Measurements from ENCODE around the gene CRYBG2. TPM values are rescaled to one million over a fixed set of nuclear protein-coding genes. Genes with fewer than 3 reads are reported as not detected.

The CRYBG2 gene
- total and polyA plus RNA-seq, 2 donors, result 0.76 to 7.3 TPM

DNA sequence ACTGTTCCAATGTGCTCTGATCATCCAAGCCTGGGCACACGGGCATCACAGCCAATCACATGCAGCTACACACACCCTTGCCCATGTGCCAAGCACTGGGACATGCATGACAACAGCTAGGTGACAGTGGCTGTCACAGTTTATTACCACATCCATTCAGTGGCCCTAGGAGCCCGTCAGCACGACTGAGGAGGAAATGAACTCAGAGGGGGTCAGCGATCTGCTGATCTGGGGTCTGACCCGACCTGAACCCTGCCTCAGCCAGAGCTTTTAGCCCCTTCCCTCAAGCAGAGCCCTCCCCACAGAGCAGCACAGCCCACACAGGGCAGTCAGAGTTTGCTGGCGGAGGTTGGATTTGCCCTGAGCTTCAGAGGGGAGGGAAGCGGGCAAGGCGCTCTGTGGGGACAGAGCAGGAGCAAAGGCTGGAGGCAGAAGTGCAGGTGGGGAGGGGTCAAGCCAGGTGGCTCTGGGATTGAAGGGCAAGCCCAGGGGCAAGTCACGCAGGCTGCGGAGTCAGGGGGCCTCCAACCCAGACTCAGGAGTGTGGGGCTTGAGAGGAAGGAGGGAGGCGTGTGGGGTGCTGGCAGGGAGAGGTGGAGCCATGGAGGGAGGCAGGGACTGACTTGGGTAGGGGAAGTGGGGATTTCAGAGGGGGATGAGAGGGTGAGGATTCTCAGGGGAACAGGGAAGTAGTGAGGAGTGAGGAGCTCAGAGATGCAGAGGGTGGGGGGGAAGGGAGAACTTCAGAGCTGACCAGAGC lies 63.6 kb downstream of the CRYBG2 start:
- peaks cover 5 to 18% of the 10 kb centered on the region in 2 donors for H3K36me3 ChIP-seq (ENCODE audit: control insufficient read depth in 2 of 2, insufficient read depth in 2 of 2, low read length in 1 of 2)
- peak in 1 of 9 donors; percentile 64 for DNase-seq (ENCODE audit: low read depth in 6 of 9, low spot score in 9 of 9)
- WGBS, result 58% methylated on average over 11 of the region's 11 CpGs
- peaks cover 66 to 77% of the 10 kb centered on the region in 2 donors for H3K4me1 ChIP-seq (ENCODE audit: control insufficient read depth in 2 of 2, insufficient read depth in 2 of 2, low read length in 2 of 2)
- H3K9me3 ChIP-seq (ENCODE audit: control insufficient read depth in 2 of 2, insufficient read depth in 1 of 2, low read length in 1 of 2), result peaks cover 0 to 18% of the 10 kb centered on the region in 2 donors
- H3K27ac ChIP-seq (ENCODE audit: low read depth in 1 of 2, low read length in 1 of 2), result peak overlapping the region; percentile 99
- no peak overlapping the region for H3K4me3 ChIP-seq (ENCODE audit: low read length in 2 of 2)
- no peaks in the 10 kb centered on the region for H3K27me3 ChIP-seq (ENCODE audit: control insufficient read depth in 2 of 2, insufficient read depth in 1 of 2, low read length in 1 of 2)

DNA sequence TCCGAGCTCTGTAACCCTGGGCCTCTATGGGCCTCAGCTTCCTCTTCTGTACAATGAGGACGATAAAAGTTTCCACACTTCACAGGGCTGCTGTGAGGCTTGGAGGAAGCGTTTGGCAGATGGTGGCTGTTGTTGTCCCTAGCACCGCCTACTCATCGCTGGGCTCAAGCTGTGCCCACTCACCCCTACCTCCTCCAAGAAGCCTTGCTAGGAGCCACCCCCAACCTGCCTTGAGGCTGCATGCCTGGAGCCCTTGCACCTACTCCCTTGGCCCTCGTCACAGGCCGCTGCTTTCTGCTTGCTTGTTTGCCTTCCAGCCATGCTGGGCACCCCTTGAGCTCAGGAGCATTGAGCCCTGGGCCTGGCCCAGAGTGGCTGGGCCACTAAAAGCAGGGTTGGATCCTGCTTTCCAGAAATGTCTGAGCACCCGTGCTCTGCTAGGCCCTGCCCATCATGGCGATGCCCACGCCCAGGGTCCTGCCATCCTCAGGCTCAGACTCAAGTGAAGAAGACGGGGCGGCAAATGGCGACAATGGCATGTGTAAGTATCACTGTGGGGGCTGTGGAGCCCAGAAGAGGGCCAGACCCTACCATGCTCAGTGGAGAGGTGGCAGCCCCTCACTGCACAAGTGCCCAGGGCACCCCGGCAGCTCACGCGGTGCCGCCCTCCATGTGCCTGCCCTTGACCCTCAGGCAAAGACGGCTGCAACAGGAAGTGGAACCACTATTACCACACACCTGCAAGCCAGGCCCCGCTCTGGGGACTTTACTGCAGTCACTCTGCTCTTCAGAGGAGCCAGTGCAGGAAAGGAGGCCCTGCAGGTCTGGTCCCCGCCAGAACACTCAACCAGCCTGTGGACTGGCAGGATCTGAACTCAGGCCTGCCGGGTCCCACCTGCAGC lies 64.5 kb downstream of the CRYBG2 start:
- WGBS, result 33% methylated on average over 21 of the region's 21 CpGs
- H3K4me3 ChIP-seq (ENCODE audit: low read length in 2 of 2), result no peak overlapping the region
- H3K4me1 ChIP-seq (ENCODE audit: control insufficient read depth in 2 of 2, insufficient read depth in 2 of 2, low read length in 2 of 2), result peaks cover 74 to 86% of the 10 kb centered on the region in 2 donors
- H3K9me3 ChIP-seq (ENCODE audit: control insufficient read depth in 2 of 2, insufficient read depth in 1 of 2, low read length in 1 of 2), result peaks cover 0 to 18% of the 10 kb centered on the region in 2 donors
- peak overlapping the region; percentile 99 for H3K27ac ChIP-seq (ENCODE audit: low read depth in 1 of 2, low read length in 1 of 2)
- DNase-seq (ENCODE audit: low read depth in 6 of 9, low spot score in 9 of 9), result peak in 5 of 9 donors; percentile 63 to 89 (median 71)
- peaks cover 5 to 19% of the 10 kb centered on the region in 2 donors for H3K36me3 ChIP-seq (ENCODE audit: control insufficient read depth in 2 of 2, insufficient read depth in 2 of 2, low read length in 1 of 2)
- H3K27me3 ChIP-seq (ENCODE audit: control insufficient read depth in 2 of 2, insufficient read depth in 1 of 2, low read length in 1 of 2), result no peaks in the 10 kb centered on the region

DNA sequence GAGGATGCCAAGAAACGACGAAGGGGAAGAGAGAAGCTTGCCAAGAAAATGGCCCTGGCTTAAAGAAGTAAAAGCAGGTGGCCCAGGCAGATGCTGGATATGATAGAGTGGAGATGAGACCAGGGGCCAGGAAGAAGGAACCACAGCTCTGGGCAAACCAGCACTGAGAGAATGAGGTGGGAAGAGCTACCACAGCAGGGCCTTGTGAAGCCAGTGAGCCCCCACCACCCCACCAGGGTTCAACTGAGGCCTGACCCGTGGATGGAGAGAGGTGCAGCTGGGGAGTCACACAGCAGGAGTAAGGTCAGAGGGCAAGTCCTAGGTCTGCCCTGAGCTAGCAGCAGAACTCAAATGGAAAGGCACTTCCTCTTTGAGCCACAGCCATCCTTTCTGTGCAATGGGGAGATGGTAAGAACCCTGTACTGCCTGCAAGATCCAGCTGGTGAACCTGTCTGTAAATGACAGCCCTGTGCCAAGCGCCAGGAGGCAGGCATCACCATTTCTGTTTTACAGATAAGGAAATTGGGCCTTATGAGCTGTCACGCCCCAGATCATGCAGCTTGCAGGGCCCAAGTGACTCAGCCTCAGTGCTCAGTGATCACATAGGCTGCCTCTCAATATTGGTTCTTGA lies 65.5 kb downstream of the CRYBG2 start:
- 14% methylated on average over 5 of the region's 5 CpGs for WGBS
- peaks cover 83 to 95% of the 10 kb centered on the region in 2 donors for H3K4me1 ChIP-seq (ENCODE audit: control insufficient read depth in 2 of 2, insufficient read depth in 2 of 2, low read length in 2 of 2)

DNA sequence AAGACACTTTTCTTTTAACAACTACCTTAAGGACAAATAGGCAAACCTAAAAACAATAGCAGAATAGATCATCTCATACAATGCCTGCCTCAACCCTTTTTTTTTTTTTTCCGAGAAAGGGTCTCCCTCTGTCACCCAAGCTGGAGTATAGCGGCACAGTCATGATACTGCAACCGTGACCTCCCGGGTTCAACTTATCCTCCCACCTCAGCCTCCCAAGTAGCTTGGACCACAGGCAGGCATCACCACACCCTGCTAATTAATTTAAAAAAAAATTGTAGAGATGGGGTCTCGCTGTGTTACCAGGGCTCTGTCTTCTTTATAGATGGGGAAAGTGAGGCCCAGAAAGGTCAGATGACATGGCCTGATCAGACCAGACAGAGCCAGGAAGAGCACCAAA lies 66.1 kb downstream of the CRYBG2 start:
- H3K4me3 ChIP-seq (ENCODE audit: low read length in 2 of 2), result peak overlapping the region in 1 of 2 donors; percentile 4
- peaks cover 0 to 18% of the 10 kb centered on the region in 2 donors for H3K9me3 ChIP-seq (ENCODE audit: control insufficient read depth in 2 of 2, insufficient read depth in 1 of 2, low read length in 1 of 2)
- H3K27ac ChIP-seq (ENCODE audit: low read depth in 1 of 2, low read length in 1 of 2), result peak overlapping the region; percentile 99
- no peak for DNase-seq (ENCODE audit: low read depth in 6 of 9, low spot score in 9 of 9)
- H3K4me1 ChIP-seq (ENCODE audit: control insufficient read depth in 2 of 2, insufficient read depth in 2 of 2, low read length in 2 of 2), result peaks cover 83 to 97% of the 10 kb centered on the region in 2 donors
- no peaks in the 10 kb centered on the region for H3K27me3 ChIP-seq (ENCODE audit: control insufficient read depth in 2 of 2, insufficient read depth in 1 of 2, low read length in 1 of 2)
- H3K36me3 ChIP-seq (ENCODE audit: control insufficient read depth in 2 of 2, insufficient read depth in 2 of 2, low read length in 1 of 2), result peaks cover 5 to 23% of the 10 kb centered on the region in 2 donors
- WGBS, result 28% methylated on average over 5 of the region's 5 CpGs

More for the DNA sequence above, 65.5 kb downstream of the CRYBG2 start:
- H3K4me3 ChIP-seq (ENCODE audit: low read length in 2 of 2), result no peak overlapping the region
- peaks cover 3 to 24% of the 10 kb centered on the region in 2 donors for H3K36me3 ChIP-seq (ENCODE audit: control insufficient read depth in 2 of 2, insufficient read depth in 2 of 2, low read length in 1 of 2)
- peak overlapping the region; percentile 99 for H3K27ac ChIP-seq (ENCODE audit: low read depth in 1 of 2, low read length in 1 of 2)
- peak in 3 of 9 donors; percentile 54 to 76 (median 58) for DNase-seq (ENCODE audit: low read depth in 6 of 9, low spot score in 9 of 9)
- no peaks in the 10 kb centered on the region for H3K27me3 ChIP-seq (ENCODE audit: control insufficient read depth in 2 of 2, insufficient read depth in 1 of 2, low read length in 1 of 2)
- peaks cover 0 to 18% of the 10 kb centered on the region in 2 donors for H3K9me3 ChIP-seq (ENCODE audit: control insufficient read depth in 2 of 2, insufficient read depth in 1 of 2, low read length in 1 of 2)

DNA sequence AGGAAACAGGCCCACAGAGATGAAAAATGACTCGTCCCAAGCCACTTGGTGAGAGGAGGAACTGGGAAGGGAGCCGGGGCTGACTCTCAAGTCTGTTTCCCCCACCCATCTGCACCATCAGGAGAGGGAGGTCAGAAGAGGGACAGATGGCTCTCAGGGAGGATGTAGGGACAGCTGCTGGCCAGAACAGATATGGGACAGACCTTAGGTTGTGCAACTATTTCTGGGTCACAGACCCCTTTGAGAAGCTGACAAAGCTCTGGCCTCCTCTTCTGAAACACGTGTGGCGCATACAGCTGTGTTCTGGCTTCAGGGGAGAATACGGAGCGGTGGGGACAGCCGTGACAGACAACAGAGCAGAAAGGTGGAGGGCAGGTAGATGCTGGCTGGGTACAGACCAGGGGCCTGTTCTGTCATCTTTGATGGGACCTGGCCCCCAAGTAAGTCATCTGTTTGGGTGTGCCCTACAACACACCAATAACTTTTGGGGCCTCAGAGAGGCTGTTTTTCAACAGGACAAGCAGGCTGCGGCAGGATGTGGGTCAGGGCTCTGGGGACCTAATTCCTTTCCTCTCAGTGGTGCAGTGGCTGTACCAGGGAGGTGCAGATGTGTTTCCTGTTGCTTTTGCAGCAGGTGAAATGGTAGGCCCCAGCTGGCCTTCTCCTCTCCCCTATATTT lies 66.8 kb downstream of the CRYBG2 start:
- Histone ChIP-seq H3K27me3 (ENCODE audit: control insufficient read depth in 2 of 2, insufficient read depth in 1 of 2, low read length in 1 of 2) (no peaks in the 10 kb centered on the region), H3K9me3 (ENCODE audit: control insufficient read depth in 2 of 2, insufficient read depth in 1 of 2, low read length in 1 of 2) (peaks cover 0 to 18% of the 10 kb centered on the region in 2 donors), H3K4me3 (ENCODE audit: low read length in 2 of 2) (peak overlapping the region; percentile 4 to 30), H3K36me3 (ENCODE audit: control insufficient read depth in 2 of 2, insufficient read depth in 2 of 2, low read length in 1 of 2) (peaks cover 10 to 28% of the 10 kb centered on the region in 2 donors), H3K27ac (ENCODE audit: low read depth in 1 of 2, low read length in 1 of 2) (peak overlapping the region; percentile 99), H3K4me1 (ENCODE audit: control insufficient read depth in 2 of 2, insufficient read depth in 2 of 2, low read length in 2 of 2) (peaks cover 82 to 98% of the 10 kb centered on the region in 2 donors)
- peak in 6 of 9 donors; percentile 56 to 93 (median 80) for DNase-seq (ENCODE audit: low read depth in 6 of 9, low spot score in 9 of 9)
- WGBS, result 10% methylated on average over 8 of the region's 8 CpGs

DNA sequence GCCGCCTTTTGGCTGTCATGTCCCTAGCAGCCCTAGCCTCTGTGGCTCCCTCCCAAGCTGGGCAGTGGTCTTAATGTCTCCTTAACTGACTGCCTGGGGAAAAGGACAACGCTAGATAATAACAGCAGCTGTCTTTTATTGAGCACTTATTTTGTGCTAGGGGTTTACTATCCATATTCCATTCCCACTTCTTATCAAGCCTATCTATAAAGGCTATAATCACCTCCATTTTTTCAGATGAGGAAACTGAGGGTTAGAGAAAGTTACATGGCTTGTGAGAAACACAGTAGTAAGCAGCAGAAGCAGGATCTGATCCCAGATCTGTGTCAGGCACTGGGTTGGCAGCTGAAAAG lies 67.9 kb downstream of the CRYBG2 start:
- DNase-seq (ENCODE audit: low read depth in 6 of 9, low spot score in 9 of 9), result no peak
- peaks cover 19 to 31% of the 10 kb centered on the region in 2 donors for H3K36me3 ChIP-seq (ENCODE audit: control insufficient read depth in 2 of 2, insufficient read depth in 2 of 2, low read length in 1 of 2)
- peak overlapping the region; percentile 82 to 99 for H3K27ac ChIP-seq (ENCODE audit: low read depth in 1 of 2, low read length in 1 of 2)
- peaks cover 0 to 9% of the 10 kb centered on the region in 2 donors for H3K9me3 ChIP-seq (ENCODE audit: control insufficient read depth in 2 of 2, insufficient read depth in 1 of 2, low read length in 1 of 2)
- WGBS, result 95% methylated on average over 2 of the region's 2 CpGs
- H3K27me3 ChIP-seq (ENCODE audit: control insufficient read depth in 2 of 2, insufficient read depth in 1 of 2, low read length in 1 of 2), result no peaks in the 10 kb centered on the region
- no peak overlapping the region for H3K4me3 ChIP-seq (ENCODE audit: low read length in 2 of 2)
- H3K4me1 ChIP-seq (ENCODE audit: control insufficient read depth in 2 of 2, insufficient read depth in 2 of 2, low read length in 2 of 2), result peaks cover 81 to 96% of the 10 kb centered on the region in 2 donors

DNA sequence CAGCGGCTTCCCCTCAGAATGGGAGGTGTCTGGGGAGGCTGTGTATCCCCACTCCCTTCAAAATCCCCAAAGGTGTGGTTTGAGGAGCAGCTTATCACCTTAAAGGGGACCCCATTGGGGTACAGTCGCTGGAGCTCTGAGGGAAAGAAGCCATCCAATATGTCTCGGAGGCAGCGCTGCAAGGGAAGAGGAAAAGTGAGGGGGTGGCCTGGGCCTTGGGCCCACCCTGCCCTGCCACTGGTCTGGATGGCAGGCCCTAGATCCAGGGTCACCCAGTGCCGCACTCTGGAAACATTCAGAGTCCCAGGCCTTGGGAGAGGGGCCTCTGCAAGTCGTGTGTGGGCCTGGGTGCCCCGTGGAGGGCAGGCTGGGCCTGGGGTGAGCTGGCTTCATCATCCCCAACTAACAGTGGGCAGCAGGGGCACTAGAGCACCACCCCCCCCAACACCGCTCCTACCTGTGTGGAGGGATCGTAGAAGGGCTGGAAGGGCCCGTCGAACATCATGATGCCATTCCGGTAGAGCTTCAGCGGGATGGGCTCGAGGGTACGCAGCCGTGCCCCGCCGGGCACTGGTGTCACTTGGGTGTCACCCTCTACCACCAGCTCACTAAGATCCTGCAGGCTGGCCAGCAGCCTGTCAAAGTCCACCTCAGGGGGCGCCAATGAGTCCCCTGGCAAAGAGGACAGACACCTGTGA lies 68.4 kb downstream of the CRYBG2 start:
- DNase-seq (ENCODE audit: low read depth in 6 of 9, low spot score in 9 of 9), result peak in 2 of 9 donors; percentile 53 to 68
- Histone ChIP-seq H3K36me3 (ENCODE audit: control insufficient read depth in 2 of 2, insufficient read depth in 2 of 2, low read length in 1 of 2) (peaks cover 20 to 33% of the 10 kb centered on the region in 2 donors), H3K27ac (ENCODE audit: low read depth in 1 of 2, low read length in 1 of 2) (peak overlapping the region; percentile 89 to 99), H3K27me3 (ENCODE audit: control insufficient read depth in 2 of 2, insufficient read depth in 1 of 2, low read length in 1 of 2) (no peaks in the 10 kb centered on the region), H3K4me3 (ENCODE audit: low read length in 2 of 2) (no peak overlapping the region), H3K9me3 (ENCODE audit: control insufficient read depth in 2 of 2, insufficient read depth in 1 of 2, low read length in 1 of 2) (peaks cover 0 to 6% of the 10 kb centered on the region in 2 donors), H3K4me1 (ENCODE audit: control insufficient read depth in 2 of 2, insufficient read depth in 2 of 2, low read length in 2 of 2) (peaks cover 77 to 96% of the 10 kb centered on the region in 2 donors)
- WGBS, result 92% methylated on average over 19 of the region's 19 CpGs
